ENCODE measurements around the gene NPM1.
"Not testable (repeated sequence)": the region's sequence is repeated elsewhere in the genome, so short reads cannot be mapped to it uniquely, and the experiment has no call there.

NPM1 gene

GRCh38 chr5:171413993-171414392, 26.3 kb downstream of the NPM1 start:
- FAIRE-seq = not testable (repeated sequence)

GRCh38 chr5:171415115-171415730, 27.6 kb downstream of the NPM1 start:
- no peak for FAIRE-seq

GRCh38 chr5:171416160-171417049, 28.8 kb downstream of the NPM1 start:
- no peak for FAIRE-seq

- FAIRE-seq = no peak
These were observed 30.8 kb downstream of the NPM1 start for GRCh38 chr5:171418316-171418981.

- FAIRE-seq = no peak
These were observed 31.5 kb downstream of the NPM1 start, which contains the start of gene FGF18 for GRCh38 chr5:171418982-171419687. TSS of gene FGF18 (plus strand) at chr5:171419647. CDS start at chr5:171420200, 553 bp downstream.

- no peak for FAIRE-seq
These were observed 32.2 kb downstream of the NPM1 start for GRCh38 chr5:171419688-171420430.

GRCh38 chr5:171420431-171421241, 33.0 kb downstream of the NPM1 start:
- no peak for FAIRE-seq

GRCh38 chr5:171421331-171422262, 33.9 kb downstream of the NPM1 start:
- FAIRE-seq = no peak

GRCh38 chr5:171422495-171422894, 34.8 kb downstream of the NPM1 start:
- FAIRE-seq = no peak

GRCh38 chr5:171422902-171423663, 35.4 kb downstream of the NPM1 start:
- no peak for FAIRE-seq

- FAIRE-seq = no peak
These were observed 37.1 kb downstream of the NPM1 start for GRCh38 chr5:171424726-171425125.

- no peak for FAIRE-seq
These were observed 38.1 kb downstream of the NPM1 start for GRCh38 chr5:171425596-171426244.

- FAIRE-seq = no peak
These were observed 38.6 kb downstream of the NPM1 start for GRCh38 chr5:171426266-171426665.

GRCh38 chr5:171426680-171427079, 39.0 kb downstream of the NPM1 start:
- FAIRE-seq = no peak

GRCh38 chr5:171427318-171428167, 39.9 kb downstream of the NPM1 start:
- FAIRE-seq = no peak

- no peak for FAIRE-seq
These were observed 40.6 kb downstream of the NPM1 start for GRCh38 chr5:171428168-171428696.

- FAIRE-seq = no peak
These were observed 41.3 kb downstream of the NPM1 start for GRCh38 chr5:171428809-171429542.
